ENCODE results near the gene XRCC6.
"Not testable (repeated sequence)": the region's sequence is repeated elsewhere in the genome, so short reads cannot be mapped to it uniquely, and the experiment has no call there.

The XRCC6 gene

GRCh38 chr22:41598081-41598480 lies 23.0 kb upstream of the XRCC6 start:
- DNase-seq (ENCODE audit: extremely low read depth in 1 of 2, low read depth in 1 of 2): no peak

DNA sequence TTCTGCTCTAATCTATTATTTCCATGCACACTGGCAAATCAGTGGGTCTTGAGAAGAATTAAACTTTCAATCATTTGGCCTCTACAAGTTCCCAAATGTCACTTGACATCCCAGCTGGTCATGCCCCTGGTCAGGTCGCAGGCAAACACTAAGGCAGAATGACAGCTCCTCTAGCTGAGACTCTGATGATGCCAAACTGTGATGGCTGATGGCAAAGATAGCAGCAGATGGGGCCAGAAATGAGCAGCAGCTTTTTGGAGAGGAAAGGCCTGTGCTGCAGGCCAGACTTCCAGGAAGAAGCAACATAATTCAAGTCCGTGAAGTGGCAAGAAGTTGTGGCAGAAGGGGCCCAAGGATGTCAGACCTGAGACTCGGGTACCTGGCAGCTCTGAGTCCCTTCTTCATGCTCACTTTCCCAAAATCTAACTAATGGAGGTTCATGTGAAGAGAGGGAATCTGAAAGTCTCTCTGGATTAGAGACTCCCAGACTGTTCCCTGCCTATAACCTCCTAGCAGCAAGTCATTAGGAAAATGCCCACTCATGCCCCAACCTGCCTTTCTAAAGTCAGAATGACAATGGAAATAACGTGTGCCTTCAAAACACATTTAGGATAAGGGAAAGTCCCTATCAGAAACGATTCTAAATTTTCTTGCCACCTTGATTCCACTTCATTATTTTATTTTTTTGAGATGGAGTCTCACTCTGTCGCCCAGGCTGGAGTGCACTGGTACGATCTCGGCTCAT lies 22.0 kb upstream of the XRCC6 start:
- no peak for DNase-seq (ENCODE audit: extremely low read depth in 1 of 2, low read depth in 1 of 2)

GRCh38 chr22:41600976-41601375 lies 20.1 kb upstream of the XRCC6 start:
- DNase-seq (ENCODE audit: extremely low read depth in 1 of 2, low read depth in 1 of 2): no peak

DNA sequence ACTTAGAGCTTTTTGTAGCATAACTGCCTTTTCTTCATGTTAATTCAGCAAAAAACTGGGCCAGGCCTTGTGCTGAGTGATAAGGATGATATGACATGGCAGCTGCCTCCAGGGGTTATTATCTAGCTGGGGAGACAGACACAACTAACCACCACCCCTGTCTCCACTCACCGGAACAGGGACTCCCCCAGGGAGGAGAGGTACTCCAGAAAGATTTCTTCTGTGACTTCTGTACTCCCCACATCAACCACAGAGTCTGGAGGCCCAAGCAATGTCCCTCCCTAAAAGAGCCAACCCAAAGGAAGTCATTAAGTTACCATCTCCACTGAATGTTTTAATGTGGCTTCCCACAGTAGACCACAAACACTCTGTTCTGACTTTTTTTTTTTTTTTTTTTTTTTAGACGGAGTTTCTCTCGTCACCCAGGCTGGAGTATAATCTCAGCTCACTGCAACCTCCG lies 17.2 kb upstream of the XRCC6 start:
- DNase-seq (ENCODE audit: extremely low read depth in 1 of 2, low read depth in 1 of 2): peak; percentile 49 to 75

DNA sequence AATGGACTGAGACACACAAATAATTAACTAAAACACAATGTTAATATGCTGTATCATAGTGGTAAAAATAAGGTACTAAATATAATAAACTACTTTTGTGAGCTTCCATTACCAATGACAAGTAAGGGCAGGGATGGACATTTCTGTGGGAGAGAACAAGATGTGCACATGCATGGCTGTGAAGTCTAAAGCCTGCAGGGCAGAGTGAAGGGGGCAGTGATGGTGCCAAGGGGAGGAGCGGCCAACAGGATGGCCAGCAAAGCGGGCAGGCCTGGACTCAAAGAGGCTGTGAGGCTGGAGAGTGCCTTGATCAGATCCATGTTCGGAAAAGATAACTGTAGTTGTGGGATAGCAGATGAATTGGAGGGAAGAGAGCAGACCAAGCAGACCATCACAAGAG lies 12.7 kb upstream of the XRCC6 start:
- no peak for DNase-seq (ENCODE audit: extremely low read depth in 1 of 2, low read depth in 1 of 2)

GRCh38 chr22:41612603-41613306 lies 8.3 kb upstream of the XRCC6 start:
- no peak for DNase-seq (ENCODE audit: extremely low read depth in 1 of 2, low read depth in 1 of 2)

DNA sequence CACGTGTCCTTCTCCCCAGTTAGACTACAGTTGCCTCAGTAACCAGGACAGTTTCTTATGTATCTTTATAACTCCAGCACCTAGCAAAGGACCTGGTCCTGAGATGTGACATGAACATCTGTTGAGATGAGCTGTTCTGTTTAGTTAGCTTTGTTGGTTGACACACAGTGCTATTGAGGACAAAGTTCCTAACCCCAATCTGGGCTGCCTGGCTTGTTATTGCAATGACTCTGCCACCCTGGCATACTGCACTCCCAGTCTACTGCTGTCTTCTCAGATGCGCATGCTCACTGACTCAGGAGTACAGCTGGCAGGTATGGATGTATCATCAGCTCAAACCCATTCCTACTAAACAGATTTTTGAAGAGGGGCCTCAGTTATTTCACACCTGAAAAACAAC lies 7.6 kb upstream of the XRCC6 start:
- DNase-seq (ENCODE audit: extremely low read depth in 1 of 2, low read depth in 1 of 2): no peak

- DNase-seq (ENCODE audit: extremely low read depth in 1 of 2, low read depth in 1 of 2): peak in 1 of 2 donors; percentile 13
Observed at GRCh38 chr22:41619979-41620588, 1.0 kb upstream of the XRCC6 start.

- DNase-seq (ENCODE audit: extremely low read depth in 1 of 2, low read depth in 1 of 2): no peak
Observed at GRCh38 chr22:41620589-41621098, 451 bp upstream of the XRCC6 start, which contains the start of gene DESI1. Gene DESI1 (minus strand): TSS chr22:41621043. CDS start chr22:41620839, 204 bp downstream.

- DNase-seq (ENCODE audit: extremely low read depth in 1 of 2, low read depth in 1 of 2): no peak
Observed at GRCh38 chr22:41621911-41622179, 750 bp downstream of the XRCC6 start.

DNA sequence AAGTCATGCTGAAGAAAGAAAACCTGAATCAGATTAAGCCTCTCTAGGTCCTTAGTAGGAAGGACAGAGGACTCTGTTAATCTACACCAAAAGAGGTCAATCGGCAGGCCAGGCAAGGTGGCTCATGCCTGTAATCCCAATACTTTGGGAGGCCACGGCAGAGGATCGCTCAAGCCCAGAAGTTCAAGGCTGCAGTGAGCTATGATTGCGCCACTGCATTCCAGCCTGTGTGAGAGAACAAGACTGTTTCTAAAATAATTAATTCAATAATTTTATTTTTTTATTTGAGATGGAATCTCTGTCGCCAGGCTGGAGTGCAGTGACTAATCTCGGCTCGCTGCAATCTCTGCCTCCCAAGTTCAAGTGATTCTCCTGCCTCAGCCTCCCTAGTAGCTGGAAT lies 4.5 kb downstream of the XRCC6 start:
- no peak for DNase-seq (ENCODE audit: extremely low read depth in 1 of 2, low read depth in 1 of 2)

- not testable (repeated sequence) for DNase-seq (ENCODE audit: extremely low read depth in 1 of 2, low read depth in 1 of 2)
Observed at GRCh38 chr22:41631115-41631514, 10.0 kb downstream of the XRCC6 start.

- DNase-seq (ENCODE audit: extremely low read depth in 1 of 2, low read depth in 1 of 2): not testable (repeated sequence)
Observed at GRCh38 chr22:41631615-41632014, 10.5 kb downstream of the XRCC6 start.

GRCh38 chr22:41634610-41635009 lies 13.5 kb downstream of the XRCC6 start:
- not testable (repeated sequence) for DNase-seq (ENCODE audit: extremely low read depth in 1 of 2, low read depth in 1 of 2)

DNA sequence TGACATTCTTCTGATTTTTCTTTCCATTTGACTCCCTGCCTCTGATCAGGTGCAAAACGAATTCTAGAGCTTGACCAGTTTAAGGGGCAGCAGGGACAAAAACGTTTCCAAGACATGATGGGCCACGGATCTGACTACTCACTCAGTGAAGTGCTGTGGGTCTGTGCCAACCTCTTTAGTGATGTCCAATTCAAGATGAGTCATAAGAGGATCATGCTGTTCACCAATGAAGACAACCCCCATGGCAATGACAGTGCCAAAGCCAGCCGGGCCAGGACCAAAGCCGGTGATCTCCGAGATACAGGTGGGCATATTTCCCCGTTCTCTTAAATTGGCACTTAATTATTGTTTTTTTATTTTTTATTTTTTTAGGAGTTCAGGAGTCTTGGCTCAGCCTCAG lies 15.4 kb downstream of the XRCC6 start:
- DNase-seq (ENCODE audit: extremely low read depth in 1 of 2, low read depth in 1 of 2): no peak

- not testable (repeated sequence) for DNase-seq (ENCODE audit: extremely low read depth in 1 of 2, low read depth in 1 of 2)
Observed at GRCh38 chr22:41637623-41638022, 16.5 kb downstream of the XRCC6 start.

DNA sequence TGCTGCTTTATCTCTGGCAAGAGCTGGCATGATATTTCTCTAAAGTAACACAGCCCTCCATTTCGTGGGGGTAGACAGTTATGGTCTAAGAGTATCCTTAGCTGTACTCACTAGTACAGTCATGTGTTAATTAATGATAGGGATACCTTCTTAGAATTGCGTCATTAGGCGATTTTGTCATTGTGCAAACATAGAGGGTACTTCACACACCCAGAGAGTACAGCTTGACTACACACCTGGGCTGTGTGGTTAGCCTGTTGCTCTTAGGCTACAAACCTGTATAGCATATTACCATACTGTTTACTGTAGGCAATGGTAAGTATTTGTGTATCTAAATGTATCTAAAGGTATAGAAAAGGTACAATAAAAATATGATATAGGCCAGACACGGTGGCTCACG lies 17.0 kb downstream of the XRCC6 start:
- DNase-seq (ENCODE audit: extremely low read depth in 1 of 2, low read depth in 1 of 2): no peak

- DNase-seq (ENCODE audit: extremely low read depth in 1 of 2, low read depth in 1 of 2): no peak
Observed at GRCh38 chr22:41638748-41639147, 17.7 kb downstream of the XRCC6 start.

- DNase-seq (ENCODE audit: extremely low read depth in 1 of 2, low read depth in 1 of 2): no peak
Observed at GRCh38 chr22:41641854-41642253, 20.8 kb downstream of the XRCC6 start.

DNA sequence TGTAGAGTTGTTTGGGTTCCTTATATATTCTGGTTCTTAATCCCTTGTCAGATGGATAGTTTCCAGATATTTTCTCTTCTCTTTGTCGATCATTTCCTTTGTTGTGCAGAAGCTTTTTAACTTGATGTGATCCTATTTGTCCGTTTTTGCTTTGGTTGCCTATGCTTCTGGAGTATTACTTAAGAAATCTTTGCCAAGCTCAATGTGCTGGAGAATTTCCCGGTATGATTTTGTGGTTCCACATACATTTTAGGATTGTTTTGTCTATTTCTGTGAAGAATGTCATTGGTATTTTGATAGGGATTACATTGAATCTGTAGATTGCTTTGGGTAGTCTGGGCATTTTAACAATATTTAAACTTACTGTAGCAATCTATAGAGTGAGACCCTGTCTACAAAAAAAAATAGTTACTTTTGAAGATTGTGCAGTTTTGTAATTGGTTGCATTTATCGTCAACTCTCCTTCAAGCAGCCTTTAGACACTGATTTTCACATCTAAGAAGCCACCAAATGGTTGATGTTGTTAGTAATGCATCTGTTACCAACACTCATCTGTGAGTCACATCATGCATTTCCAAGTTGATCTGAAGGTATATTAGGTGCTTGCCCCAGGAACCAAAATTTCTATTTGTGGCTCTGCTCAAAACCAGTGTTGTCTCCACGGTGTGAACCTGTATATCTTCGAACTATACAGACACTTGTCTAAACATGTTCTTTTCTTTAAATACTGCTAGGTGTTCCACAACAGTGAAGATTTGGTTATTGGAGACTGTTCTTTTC lies 21.4 kb downstream of the XRCC6 start:
- no peak for DNase-seq (ENCODE audit: extremely low read depth in 1 of 2, low read depth in 1 of 2)

DNA sequence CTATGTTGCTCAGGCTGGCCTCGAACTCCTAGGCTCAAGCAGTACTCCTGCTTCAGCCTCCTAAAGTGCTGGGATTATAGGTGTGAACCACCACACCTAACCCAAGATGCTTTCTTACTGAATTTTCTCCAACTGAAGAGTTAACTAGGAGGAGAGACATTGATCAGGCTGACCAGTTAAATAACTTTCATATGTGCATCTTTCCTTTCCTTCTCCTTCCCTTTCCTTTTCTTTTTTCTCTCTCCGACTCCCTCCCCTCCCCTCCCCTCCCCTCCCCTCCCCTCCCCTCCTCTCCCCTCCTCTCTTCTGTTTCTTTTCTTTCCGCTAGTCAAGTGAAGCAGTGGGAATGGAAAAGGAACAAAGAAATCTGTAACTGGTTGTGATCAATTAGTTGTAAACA lies 26.7 kb downstream of the XRCC6 start:
- no peak for DNase-seq (ENCODE audit: extremely low read depth in 1 of 2, low read depth in 1 of 2)

All from stimulated activated CD8-positive, alpha-beta memory T cell treated with anti-CD3 and anti-CD28 coated beads, Interleukin-7, amount 100 ng/mL, for 48 hours (primary cell).